ENCODE measurements around the gene SDS. TPM values are rescaled to one million over a fixed set of nuclear protein-coding genes. Genes with fewer than 3 reads are reported as not detected.

SDS gene
- total and polyA plus RNA-seq, 4 donors: 0.39 to 2.4 (median 0.99) TPM

DNA sequence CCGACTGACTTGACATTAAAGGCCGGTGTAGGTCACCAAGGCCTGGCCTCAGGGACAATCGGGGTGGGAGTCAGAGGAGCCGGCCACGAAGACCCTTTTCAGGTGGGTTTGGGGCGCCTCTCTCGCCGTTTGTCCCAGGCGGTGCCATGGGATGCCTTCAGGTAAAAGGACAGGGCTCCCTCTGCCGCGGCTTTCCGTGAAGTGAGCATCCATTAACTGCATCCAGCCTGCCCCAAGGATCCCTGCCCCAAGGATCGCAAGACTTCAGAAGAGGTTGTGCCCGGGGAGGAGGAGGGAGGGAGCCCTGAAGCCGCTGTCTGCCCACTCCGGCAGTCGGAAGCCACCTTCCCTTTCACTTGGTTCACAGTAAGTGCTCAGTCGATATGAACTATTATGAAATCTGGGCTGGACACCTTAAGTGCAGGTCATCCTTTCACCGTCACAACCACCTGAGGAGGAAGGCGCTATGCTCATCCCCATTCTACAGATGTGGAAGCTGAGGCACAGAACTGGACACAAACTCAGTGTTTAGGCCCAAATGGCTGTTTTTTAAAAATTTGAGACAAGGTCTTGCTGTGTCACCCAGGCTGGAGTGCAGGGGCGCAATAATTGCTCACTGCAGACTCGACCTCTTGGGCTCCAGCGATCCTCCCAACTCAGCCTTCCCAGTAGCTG lies 964 bp downstream of the SDS start:
- Histone ChIP-seq H3K27me3 (ENCODE audit: control insufficient read depth, insufficient read depth, low read length) (no peaks in the 10 kb centered on the region), H3K27ac (ENCODE audit: low read depth, low read length) (no peak overlapping the region), H3K4me3 (ENCODE audit: low read depth, low read length) (no peak overlapping the region), H3K36me3 (ENCODE audit: control insufficient read depth, insufficient read depth, low read length) (no peaks in the 10 kb centered on the region), H3K4me1 (ENCODE audit: control insufficient read depth, insufficient read depth, low read length) (peaks cover 5% of the 10 kb centered on the region), H3K9me3 (ENCODE audit: control insufficient read depth, insufficient read depth, low read length) (no peaks in the 10 kb centered on the region)
- DNase-seq (ENCODE audit: low read depth in 4 of 6, low spot score in 6 of 6): no peak
- 92% methylated on average over 23 of the region's 23 CpGs for WGBS (ENCODE audit: insufficient coverage)

DNA sequence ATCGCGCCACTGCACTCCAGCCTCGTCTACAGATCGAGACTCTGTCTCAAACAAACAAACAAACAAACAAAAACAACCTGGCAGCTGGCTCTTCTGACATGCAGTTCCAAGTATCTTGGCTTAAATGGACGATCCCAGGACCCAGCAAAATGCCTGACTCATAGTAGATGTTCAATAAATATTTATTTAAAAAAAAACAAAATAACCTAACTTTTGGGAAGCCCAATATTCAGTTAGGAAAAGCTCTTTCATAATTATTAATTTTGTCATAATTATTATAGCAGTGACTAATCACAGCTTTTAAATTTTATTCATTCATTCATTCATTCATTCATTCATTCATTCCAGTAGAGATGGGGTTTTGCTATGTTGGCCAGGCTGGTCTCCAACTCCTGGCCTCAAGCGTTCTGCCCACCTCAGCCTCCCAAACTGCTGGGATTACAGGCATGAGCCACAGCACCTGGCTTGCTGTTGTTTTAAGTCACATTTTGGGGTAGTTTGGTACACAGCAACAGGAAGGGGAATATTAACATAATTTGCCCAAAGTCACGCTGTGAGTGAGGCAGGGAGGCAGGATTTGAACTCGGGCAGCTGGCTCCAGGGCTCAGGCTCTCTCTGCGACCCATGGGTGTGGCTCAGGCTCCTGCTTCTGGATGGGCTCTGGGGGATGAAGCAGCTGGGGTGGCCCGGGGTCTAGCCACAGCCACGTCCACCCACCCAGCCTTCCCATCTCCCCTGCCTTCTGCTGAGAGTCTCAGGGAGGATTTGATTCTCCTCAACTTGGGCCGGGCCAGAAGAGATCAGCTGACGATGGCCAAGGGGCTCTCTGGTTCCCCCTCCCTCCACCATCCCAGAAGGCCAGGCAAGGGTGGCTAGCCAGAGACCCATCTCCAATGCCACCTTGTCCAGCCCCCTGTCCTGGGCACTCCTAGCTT lies 2.4 kb downstream of the SDS start:
- H3K4me1 ChIP-seq (ENCODE audit: control insufficient read depth, insufficient read depth, low read length): peaks cover 14% of the 10 kb centered on the region
- WGBS (ENCODE audit: insufficient coverage): 66% methylated on average over 8 of the region's 13 CpGs
- DNase-seq (ENCODE audit: low read depth in 4 of 6, low spot score in 6 of 6): no peak
- no peak overlapping the region for H3K27ac ChIP-seq (ENCODE audit: low read depth, low read length)
- H3K9me3 ChIP-seq (ENCODE audit: control insufficient read depth, insufficient read depth, low read length): no peaks in the 10 kb centered on the region
- H3K4me3 ChIP-seq (ENCODE audit: low read depth, low read length): no peak overlapping the region
- no peaks in the 10 kb centered on the region for H3K27me3 ChIP-seq (ENCODE audit: control insufficient read depth, insufficient read depth, low read length)
- no peaks in the 10 kb centered on the region for H3K36me3 ChIP-seq (ENCODE audit: control insufficient read depth, insufficient read depth, low read length)

DNA sequence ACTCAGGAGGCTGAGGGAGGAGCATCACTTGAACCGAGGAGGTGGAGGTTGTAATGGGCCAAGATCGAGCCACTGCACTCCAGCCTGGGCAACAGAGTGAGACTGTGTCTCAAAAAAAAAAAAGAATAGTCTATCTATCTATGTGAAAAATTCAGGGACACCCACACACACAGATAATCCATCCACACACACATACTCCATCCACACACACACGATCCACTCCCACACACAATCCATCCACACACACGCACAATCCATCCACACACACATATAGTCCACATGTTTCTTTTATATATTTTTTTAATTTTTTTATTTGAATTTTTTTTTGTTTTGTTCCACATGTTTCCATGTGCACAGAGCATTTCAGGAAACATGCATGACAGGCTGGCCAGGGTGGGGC lies 3.3 kb downstream of the SDS start:
- Histone ChIP-seq H3K36me3 (ENCODE audit: control insufficient read depth, insufficient read depth, low read length) (no peaks in the 10 kb centered on the region), H3K27me3 (ENCODE audit: control insufficient read depth, insufficient read depth, low read length) (no peaks in the 10 kb centered on the region), H3K4me3 (ENCODE audit: low read depth, low read length) (no peak overlapping the region), H3K27ac (ENCODE audit: low read depth, low read length) (no peak overlapping the region), H3K4me1 (ENCODE audit: control insufficient read depth, insufficient read depth, low read length) (peaks cover 14% of the 10 kb centered on the region), H3K9me3 (ENCODE audit: control insufficient read depth, insufficient read depth, low read length) (no peaks in the 10 kb centered on the region)
- DNase-seq (ENCODE audit: low read depth in 4 of 6, low spot score in 6 of 6): no peak
- 80% methylated on average over 1 of the region's 4 CpGs for WGBS (ENCODE audit: insufficient coverage)

DNA sequence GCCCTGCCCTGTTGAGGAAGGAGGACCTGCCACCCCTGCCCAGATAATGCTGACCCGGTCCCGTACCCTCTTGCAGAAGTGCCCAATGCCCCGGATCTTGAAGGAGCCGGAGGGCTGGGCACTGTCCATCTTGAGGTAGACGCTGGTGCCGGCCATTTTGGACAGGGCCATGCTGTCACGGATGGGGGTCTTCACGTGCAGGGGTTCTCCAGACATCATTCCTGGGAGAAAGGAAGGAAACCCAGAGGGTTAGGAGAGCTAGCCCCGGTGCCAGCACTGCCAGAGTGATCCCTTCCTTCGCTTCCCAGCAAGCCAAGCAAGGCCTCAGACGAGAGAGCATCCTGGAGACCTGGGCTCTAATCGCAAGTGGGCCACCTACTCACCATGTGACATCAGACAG lies 4.2 kb downstream of the SDS start:
- no peak for DNase-seq (ENCODE audit: low read depth in 4 of 6, low spot score in 6 of 6)
- Histone ChIP-seq H3K27ac (ENCODE audit: low read depth, low read length) (no peak overlapping the region), H3K36me3 (ENCODE audit: control insufficient read depth, insufficient read depth, low read length) (no peaks in the 10 kb centered on the region), H3K27me3 (ENCODE audit: control insufficient read depth, insufficient read depth, low read length) (no peaks in the 10 kb centered on the region), H3K4me1 (ENCODE audit: control insufficient read depth, insufficient read depth, low read length) (peaks cover 14% of the 10 kb centered on the region), H3K9me3 (ENCODE audit: control insufficient read depth, insufficient read depth, low read length) (no peaks in the 10 kb centered on the region), H3K4me3 (ENCODE audit: low read depth, low read length) (no peak overlapping the region)
- 88% methylated on average over 12 of the region's 12 CpGs for WGBS (ENCODE audit: insufficient coverage)

DNA sequence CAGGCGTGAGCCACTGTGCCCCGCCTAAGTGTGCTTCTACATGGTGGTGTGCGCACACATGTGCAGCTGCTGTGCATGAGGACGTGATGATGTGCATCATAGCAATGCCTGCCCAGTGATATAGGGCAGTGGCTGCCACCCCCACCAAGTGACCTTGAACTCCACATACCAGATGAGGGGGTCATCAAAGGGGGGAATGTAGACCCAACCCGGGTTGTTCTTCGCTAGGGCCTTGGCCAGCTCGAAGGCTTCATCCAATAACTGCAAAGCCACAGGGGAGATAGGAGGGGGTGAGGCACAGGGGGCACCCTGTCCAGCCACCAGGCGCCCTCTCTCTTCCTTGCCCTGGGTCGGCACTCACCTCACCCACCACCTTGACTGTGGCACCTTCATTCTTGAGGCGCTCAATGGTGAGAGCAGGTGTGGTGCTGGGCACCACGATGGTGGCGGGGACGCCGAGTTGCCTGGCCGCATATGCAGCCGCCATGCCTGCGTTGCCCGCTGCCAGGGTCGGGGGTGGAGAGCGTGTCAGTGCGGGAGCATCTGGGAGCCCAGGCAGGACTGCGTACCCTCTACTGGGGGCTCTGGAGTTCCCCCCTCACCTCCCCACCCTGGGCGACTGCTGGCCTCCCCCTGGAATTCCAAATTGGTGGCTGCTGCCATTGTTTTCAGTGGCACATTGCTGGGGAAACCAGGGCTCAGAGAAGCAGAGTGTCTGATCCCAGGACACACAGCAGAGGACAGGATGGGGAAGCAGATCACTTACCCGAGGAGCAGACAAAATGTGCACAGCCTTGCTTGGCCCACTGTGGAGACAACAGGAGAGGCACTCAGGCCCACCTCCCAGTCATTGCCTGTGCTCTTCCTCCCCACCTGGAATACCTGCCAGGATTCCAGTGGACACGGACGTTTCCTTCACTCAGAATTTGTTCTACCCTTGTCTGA lies 5.1 kb downstream of the SDS start:
- WGBS (ENCODE audit: insufficient coverage): 87% methylated on average over 19 of the region's 26 CpGs
- H3K9me3 ChIP-seq (ENCODE audit: control insufficient read depth, insufficient read depth, low read length): no peaks in the 10 kb centered on the region
- no peak overlapping the region for H3K27ac ChIP-seq (ENCODE audit: low read depth, low read length)
- H3K4me1 ChIP-seq (ENCODE audit: control insufficient read depth, insufficient read depth, low read length): peaks cover 11% of the 10 kb centered on the region
- H3K27me3 ChIP-seq (ENCODE audit: control insufficient read depth, insufficient read depth, low read length): no peaks in the 10 kb centered on the region
- H3K36me3 ChIP-seq (ENCODE audit: control insufficient read depth, insufficient read depth, low read length): peaks cover 3% of the 10 kb centered on the region
- no peak for DNase-seq (ENCODE audit: low read depth in 4 of 6, low spot score in 6 of 6)
- no peak overlapping the region for H3K4me3 ChIP-seq (ENCODE audit: low read depth, low read length)

DNA sequence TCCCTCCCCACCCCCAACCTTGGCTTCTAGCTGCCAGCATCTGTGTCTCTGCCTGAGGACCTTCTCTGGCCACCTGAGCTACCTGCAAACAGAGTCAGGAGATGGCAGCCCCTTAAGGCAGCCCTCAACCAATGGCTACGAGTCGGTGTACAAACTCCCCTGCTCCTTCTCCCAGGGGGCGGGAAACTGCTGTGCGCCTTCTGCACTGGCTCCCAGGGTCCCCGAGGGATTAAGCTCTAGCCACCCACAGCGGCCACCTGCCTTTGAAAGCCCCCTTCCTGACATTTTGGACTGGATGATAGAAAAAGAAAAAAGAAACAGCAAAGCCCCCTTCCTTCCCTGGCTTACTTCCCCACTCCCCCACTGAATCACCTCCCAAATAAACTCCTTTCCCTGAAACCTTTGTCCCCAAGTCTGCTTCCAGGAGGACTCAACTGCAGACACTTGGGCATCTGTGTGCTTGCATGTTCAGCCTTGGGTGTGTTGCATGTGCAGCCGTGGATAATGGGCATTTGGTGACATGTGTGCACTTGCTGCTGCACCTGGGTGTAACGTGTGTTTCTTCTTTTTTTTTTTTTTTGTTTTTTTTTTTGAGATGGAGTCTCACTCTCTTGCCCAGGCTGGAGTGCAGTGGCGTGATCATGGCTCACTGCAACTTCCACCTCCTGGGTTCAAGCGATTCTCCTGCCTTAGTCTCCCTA lies 6.0 kb downstream of the SDS start:
- no peak for DNase-seq (ENCODE audit: low read depth in 4 of 6, low spot score in 6 of 6)
- Histone ChIP-seq H3K27ac (ENCODE audit: low read depth, low read length) (no peak overlapping the region), H3K27me3 (ENCODE audit: control insufficient read depth, insufficient read depth, low read length) (no peaks in the 10 kb centered on the region), H3K9me3 (ENCODE audit: control insufficient read depth, insufficient read depth, low read length) (no peaks in the 10 kb centered on the region), H3K36me3 (ENCODE audit: control insufficient read depth, insufficient read depth, low read length) (peaks cover 8% of the 10 kb centered on the region), H3K4me1 (ENCODE audit: control insufficient read depth, insufficient read depth, low read length) (peaks cover 9% of the 10 kb centered on the region), H3K4me3 (ENCODE audit: low read depth, low read length) (no peak overlapping the region)
- WGBS (ENCODE audit: insufficient coverage): 34% methylated on average over 3 of the region's 10 CpGs

DNA sequence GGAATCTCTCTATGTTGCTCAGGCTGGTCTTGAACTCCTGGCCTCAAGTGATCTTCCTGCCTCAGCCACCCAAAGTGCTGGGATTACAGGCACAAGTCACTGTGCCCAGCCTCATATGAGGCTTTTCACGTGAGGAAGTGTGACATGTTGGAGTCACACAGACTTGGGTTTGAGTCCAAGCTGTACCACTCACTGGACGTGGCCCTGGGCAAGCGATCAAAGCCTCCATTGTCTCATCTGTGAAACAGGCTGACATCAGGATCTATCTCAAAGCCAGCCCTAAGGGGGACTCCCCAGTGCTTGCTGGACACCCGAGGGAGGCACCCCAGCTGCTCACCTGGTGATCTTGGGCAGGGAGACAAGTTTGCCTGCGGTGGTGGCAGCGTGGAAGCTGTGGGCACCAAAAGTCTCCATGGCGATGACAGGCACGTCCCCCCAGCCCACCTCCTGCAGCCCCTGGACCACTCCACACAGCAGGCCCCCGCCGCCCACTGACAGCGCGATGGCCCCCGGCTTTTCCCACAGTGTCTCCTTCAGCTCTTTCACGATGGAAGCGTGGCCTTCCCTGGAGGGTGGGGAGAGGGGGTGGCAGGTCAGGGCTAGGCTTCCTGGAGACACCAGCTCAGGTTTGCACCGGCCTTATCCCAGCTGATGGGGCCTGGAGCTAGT lies 6.7 kb downstream of the SDS start:
- no peak overlapping the region for H3K27ac ChIP-seq (ENCODE audit: low read depth, low read length)

DNA sequence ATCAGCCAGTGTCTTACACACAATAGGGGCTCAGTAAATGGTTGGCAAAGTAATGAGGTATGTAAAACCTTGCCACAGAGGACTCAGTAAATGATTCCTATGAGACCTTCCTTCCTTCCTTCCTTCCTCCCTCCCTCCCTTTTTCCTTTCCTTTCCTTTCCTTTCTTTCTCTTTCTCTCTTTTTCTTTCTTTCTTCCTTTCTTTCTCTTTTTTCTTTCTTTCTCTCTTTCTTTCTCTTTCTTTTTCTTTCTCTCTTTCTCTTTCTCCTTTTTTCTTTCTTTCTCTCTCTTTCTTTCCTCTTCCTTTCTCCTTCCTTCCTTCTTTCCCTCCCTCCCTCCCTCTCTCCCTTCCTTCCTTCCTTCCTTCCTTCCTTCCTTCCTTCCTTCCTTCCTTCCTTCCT lies 7.5 kb downstream of the SDS start:
- H3K27me3 ChIP-seq (ENCODE audit: control insufficient read depth, insufficient read depth, low read length): no peaks in the 10 kb centered on the region
- H3K4me3 ChIP-seq (ENCODE audit: low read depth, low read length): no peak overlapping the region
- peaks cover 9% of the 10 kb centered on the region for H3K36me3 ChIP-seq (ENCODE audit: control insufficient read depth, insufficient read depth, low read length)
- no peak overlapping the region for H3K27ac ChIP-seq (ENCODE audit: low read depth, low read length)
- H3K9me3 ChIP-seq (ENCODE audit: control insufficient read depth, insufficient read depth, low read length): no peaks in the 10 kb centered on the region
- H3K4me1 ChIP-seq (ENCODE audit: control insufficient read depth, insufficient read depth, low read length): peaks cover 9% of the 10 kb centered on the region
- DNase-seq (ENCODE audit: low read depth in 4 of 6, low spot score in 6 of 6): no peak

More for the DNA sequence above, 6.7 kb downstream of the SDS start:
- Histone ChIP-seq H3K27me3 (ENCODE audit: control insufficient read depth, insufficient read depth, low read length) (no peaks in the 10 kb centered on the region), H3K4me1 (ENCODE audit: control insufficient read depth, insufficient read depth, low read length) (peaks cover 9% of the 10 kb centered on the region), H3K4me3 (ENCODE audit: low read depth, low read length) (no peak overlapping the region), H3K36me3 (ENCODE audit: control insufficient read depth, insufficient read depth, low read length) (peaks cover 9% of the 10 kb centered on the region), H3K9me3 (ENCODE audit: control insufficient read depth, insufficient read depth, low read length) (no peaks in the 10 kb centered on the region)
- no peak for DNase-seq (ENCODE audit: low read depth in 4 of 6, low spot score in 6 of 6)
- WGBS (ENCODE audit: insufficient coverage): 37% methylated on average over 8 of the region's 16 CpGs

Data from spinal cord (tissue), 10 donors.